HG03060 (cell line): Measurements from ENCODE around the gene IGSF11.
A peak's percentile ranks its signal among the peaks of the same experiment; 100 is the strongest.
"Not testable (repeated sequence)": the region's sequence is repeated elsewhere in the genome, so short reads cannot be mapped to it uniquely, and the experiment has no call there.

Experiments
- ATAC-seq: cut with Tn5 transposase; IDR thresholded peaks from one replicate; pipeline ENCODE4 v1.9.1; 2021; ENCODE audit warnings: low read depth, moderate number of reproducible peaks; ENCODE audit not compliant: unreplicated experiment

IGSF11 gene

DNA sequence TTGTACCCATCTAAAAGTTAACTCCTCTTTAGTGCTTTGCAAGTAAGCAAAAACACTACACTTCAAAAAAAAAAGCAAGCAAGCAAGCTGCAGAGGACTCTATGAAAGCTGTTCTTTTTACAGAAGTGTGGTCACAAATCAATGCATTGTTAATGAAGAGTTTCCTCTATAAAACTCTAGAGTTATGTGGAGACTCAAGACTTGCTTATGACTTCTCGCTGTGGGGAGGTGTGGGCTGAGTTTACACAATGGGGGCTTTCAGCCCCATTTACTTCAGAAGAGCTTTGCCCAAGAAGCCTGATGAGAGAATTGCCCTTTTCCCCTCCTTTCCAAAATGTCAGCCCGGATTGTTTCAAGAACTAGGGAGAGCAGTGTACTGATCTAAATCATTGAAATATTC is 144.4 kb downstream of the IGSF11 start:
- no peak for ATAC-seq

DNA sequence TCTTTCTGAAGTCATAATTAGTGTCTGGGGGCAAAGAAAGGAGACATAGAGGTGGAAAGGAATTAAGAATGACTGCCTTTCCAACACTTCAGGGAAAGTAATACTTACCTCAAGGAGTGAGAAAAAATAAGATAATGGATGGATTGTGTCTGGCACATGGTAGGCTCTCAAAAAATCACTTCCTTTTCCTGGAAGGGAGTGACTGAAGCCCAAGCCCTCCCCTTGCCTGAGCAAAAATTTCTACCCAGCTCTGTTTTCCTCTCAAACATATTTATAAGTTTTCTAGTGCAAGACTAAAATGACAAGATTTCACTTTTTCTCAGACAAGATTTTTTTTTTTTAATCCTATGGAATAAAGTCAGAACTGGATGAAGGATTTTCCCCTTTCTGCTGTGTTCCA is 145.0 kb downstream of the IGSF11 start:
- ATAC-seq: no peak

DNA sequence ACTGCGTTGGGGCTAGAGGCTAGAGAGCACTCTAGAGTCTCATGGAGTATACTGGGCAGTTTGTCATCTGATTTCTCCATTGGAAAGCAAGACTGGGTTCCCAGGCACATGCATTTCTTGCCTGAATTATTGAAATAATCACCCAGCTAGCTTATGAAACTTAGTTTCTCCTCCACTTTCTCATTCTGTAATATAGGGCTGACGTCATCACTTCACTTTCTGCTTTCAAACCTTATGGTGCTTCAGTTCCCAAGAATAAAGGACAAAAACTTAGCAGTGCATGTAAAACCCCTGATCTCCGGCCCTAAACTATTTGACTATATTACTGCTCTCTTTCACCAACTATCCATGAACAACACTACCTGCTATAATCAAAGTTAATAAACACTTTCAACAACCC is 147.9 kb downstream of the IGSF11 start:
- no peak for ATAC-seq

DNA sequence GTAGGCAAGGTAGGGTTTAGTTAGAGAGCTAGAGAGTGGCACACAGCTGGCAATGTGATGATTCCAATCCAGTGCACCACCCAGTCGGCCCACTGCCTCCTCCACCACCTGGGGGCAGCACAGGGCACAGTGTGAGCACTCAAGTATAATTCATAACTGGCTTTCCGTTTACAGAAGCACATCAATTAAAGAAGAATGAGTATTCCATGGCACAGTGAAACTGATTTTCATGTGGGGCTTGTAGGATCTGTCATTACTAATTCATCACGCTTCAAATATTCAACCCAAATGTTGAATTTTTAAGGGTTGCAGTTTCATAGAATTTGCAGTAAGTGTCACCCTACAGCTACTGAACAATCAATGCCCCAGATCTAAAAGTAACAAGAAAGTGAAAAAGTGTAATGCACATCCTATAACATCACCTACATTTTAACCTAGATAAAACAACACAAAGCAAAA is 149.9 kb downstream of the IGSF11 start:
- ATAC-seq: no peak

DNA sequence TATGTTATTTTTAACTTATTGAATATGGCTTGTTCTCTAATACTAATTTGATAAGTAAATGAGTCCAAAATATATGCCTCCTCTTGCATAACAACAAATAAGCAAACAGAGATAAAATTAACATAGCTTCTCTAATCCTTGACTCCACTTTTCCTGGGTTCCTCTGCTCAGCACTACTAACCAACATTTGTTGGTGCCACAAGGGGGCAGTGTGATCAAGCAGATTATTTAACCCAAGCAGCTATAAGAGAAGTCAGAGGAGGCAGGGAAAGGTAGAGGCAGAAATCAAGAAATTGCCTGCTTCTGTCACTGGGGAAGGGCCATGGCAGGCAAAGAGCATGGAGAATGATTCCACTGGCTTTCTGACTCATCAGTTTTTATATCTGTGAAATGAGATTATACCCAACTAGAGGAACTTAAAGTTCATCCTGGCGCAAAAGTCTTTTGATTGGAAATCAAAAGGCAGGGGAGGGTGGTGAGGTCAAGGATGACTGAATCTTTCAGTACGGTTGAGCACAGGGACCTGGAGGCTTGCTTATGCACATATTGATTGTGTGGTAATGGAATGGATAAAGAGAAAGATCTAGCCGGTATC is 152.2 kb downstream of the IGSF11 start:
- no peak for ATAC-seq

DNA sequence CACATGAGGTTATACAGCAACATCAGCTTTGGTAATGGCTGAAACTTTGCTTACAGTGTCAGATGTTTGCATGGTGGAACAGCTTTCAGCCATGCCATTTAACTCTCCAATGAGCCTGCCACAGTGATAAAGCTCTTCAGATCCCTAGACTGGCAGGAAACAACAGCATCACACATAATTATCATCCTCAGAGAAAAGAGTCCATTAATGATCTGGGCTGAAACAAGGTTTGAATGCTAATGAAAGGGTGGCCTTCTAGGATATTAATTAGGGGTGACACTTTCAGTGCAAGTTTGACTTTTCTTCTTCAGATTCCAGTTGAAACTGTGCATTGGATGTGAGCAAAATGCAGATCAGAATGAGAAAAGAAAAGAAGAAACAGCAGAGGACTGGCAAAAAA is 166.6 kb downstream of the IGSF11 start:
- no peak for ATAC-seq

DNA sequence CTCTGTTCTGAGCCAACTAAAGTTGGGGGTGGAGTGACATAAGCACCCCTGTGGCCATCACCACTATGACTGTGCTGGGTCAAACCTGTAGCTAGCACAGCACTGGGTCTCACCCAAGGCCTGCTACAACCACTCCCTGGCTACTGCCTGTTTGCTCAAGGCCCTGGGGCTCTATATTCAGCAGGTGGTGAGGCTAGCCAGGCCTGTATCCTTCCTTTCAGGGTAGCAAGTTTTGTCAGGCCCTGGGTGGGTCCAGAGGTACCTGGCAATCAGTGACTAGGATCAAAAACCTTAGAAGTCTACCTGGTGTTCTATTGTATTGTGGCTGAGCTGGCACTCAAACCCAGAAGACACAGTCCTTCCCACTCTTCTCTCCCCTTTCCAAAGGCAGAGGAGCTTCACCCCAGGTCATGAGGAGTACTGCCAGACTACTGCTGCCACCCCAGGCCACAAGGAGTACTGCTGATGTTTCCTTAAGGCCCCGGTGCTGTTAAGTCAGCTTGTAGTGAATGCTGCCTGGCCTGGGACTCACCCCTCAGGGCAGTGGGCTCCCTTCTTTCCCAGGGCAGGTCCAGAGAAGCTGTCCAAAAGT is 170.8 kb downstream of the IGSF11 start:
- peak; percentile 69 for ATAC-seq

DNA sequence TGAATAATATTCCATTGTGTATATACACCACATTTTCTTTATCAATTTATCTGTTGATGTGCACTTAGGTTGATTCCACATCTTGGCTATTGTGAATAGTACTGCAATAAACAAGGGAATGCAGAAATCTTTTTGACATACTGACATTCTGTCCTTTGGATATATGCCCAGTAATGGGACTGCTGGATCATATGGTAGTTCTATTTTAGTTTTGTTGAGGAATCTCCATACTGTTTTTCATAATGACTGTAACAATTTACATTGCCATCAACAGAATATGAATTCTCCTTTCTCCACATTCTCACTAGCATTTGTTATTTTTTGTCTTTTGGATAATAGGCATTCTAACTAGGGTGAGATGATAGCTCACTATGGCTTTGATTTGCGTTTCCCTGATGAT is 174.7 kb downstream of the IGSF11 start:
- ATAC-seq: no peak

DNA sequence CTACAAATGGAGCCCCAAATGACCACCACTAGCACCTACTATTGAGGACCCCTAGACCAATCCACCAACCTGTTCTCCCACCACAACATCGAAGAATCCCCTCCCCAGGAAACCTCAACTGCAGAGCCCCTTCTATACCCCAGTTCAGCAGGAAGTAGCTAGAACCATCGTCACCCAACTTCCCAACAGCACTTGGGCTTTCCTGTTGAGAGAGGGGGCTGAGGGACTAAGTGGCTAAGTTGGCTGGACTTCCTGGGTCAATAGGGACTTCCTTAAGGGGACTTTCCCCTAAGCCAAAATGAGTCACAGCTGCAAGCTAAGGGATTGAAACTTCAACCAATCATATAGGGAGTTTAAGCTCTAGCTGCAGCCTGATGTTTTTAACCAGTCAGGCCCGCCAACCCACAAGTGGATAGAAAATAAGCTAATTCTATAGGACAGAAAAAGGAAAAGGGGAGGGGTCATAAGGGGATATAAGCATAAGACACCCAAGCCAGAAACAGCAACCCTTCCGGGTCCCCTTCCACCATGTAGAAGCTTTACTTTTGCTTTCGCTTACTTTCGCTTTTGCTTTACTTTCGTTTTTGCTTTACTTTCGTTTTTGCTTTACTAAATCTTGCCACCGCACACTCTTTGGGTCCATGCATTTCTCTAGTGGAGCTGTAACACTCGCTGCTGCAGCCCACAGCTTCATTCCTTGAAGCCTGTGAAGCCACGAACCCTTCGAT is 183.0 kb downstream of the IGSF11 start:
- not testable (repeated sequence) for ATAC-seq

DNA sequence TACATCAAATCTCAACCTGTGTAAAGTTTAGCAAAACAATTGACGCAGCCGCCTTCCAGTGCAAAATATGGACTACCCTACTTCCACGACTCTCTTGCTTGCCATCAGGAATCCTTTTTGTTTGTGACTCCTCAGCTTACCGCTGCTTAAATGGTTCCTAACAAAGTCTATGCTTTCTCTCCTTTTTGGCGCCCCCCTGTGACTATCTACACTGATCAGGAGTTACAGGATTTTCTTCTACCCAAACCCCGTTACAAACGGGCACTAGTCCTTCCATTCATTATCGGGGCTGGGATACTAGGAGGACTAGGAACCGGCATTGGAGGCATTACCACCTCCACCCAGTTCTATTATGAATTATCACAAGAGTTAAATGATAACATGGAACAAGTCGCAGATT is 184.0 kb downstream of the IGSF11 start:
- no peak for ATAC-seq
